Measurements from ENCODE around the gene APLP2. TPM values are rescaled to one million over a fixed set of nuclear protein-coding genes. Genes with fewer than 3 reads are reported as not detected.

The APLP2 gene
- polyA plus RNA-seq, 1 donor from 2014 or later = 226 TPM

GRCh38 chr11:130110339-130111108 is 40.8 kb downstream of the APLP2 start:
- Histone ChIP-seq H3K27ac (ENCODE audit: low read length) (no peak overlapping the region), H3K9ac (ENCODE audit: low read length) (no peak overlapping the region), H3K27me3 (ENCODE audit: insufficient read depth, low read depth, low read length) (no peaks in the 10 kb centered on the region), H3K4me3 (ENCODE audit: low read length) (no peak overlapping the region), H3K79me2 (replicated peaks; ENCODE audit: insufficient read depth, low read length) (peaks cover 20% of the 10 kb centered on the region), H3K4me2 (ENCODE audit: low read length) (no peak overlapping the region), H3K9me2 (ENCODE audit: insufficient read depth, low read length) (no peaks in the 10 kb centered on the region), H3K36me3 (ENCODE audit: insufficient read depth, low read length) (no peaks in the 10 kb centered on the region), H3K9me3 (ENCODE audit: low read length) (no peaks in the 10 kb centered on the region), H2AFZ (ENCODE audit: low read depth, low read length) (no peak overlapping the region), H3F3A (ENCODE audit: insufficient read depth, low read length, poor library complexity, severe bottlenecking) (no peaks in the 10 kb centered on the region), H4K20me1 (ENCODE audit: insufficient read depth) (no peaks in the 10 kb centered on the region)
- TF ChIP-seq POLR2AphosphoS5 (IDR thresholded peaks at IDR 0.05) = no peak
- no peak for TF ChIP-seq EP300 (conservative IDR thresholded peaks at IDR 0.05; ENCODE audit: poor library complexity, severe bottlenecking)
- no peak for TF ChIP-seq SMC3 (conservative IDR thresholded peaks at IDR 0.05; ENCODE audit: poor library complexity)
- no peak for TF ChIP-seq TAF1 (IDR thresholded peaks at IDR 0.05; ENCODE audit: low read depth)
- TF ChIP-seq EZH2 (IDR thresholded peaks at IDR 0.05; ENCODE audit: borderline replicate concordance, insufficient read depth, low read length, poor library complexity, severe bottlenecking) = no peak
- no peak for TF ChIP-seq REST (IDR thresholded peaks at IDR 0.05; ENCODE audit: borderline replicate concordance)
- no peak for TF ChIP-seq MXI1 (conservative IDR thresholded peaks at IDR 0.05; ENCODE audit: poor library complexity, severe bottlenecking)
- TF ChIP-seq CTCF (IDR thresholded peaks at IDR 0.05; ENCODE audit: poor library complexity, severe bottlenecking) = no peak
- TF ChIP-seq RAD21 (conservative IDR thresholded peaks at IDR 0.05) = no peak

- H3K4me2 ChIP-seq (ENCODE audit: low read length) = no peak overlapping the region
- no peak overlapping the region for H3K9ac ChIP-seq (ENCODE audit: low read length)
- no peaks in the 10 kb centered on the region for H4K20me1 ChIP-seq (ENCODE audit: insufficient read depth)
- H3K9me2 ChIP-seq (ENCODE audit: insufficient read depth, low read length) = no peaks in the 10 kb centered on the region
- no peaks in the 10 kb centered on the region for H3K27me3 ChIP-seq (ENCODE audit: insufficient read depth, low read depth, low read length)
- no peak overlapping the region for H3K27ac ChIP-seq (ENCODE audit: low read length)
- peaks cover 6% of the 10 kb centered on the region for H3K79me2 ChIP-seq (replicated peaks; ENCODE audit: insufficient read depth, low read length)
- no peaks in the 10 kb centered on the region for H3F3A ChIP-seq (ENCODE audit: insufficient read depth, low read length, poor library complexity, severe bottlenecking)
- TF ChIP-seq REST (IDR thresholded peaks at IDR 0.05; ENCODE audit: borderline replicate concordance) = no peak
- TF ChIP-seq POLR2AphosphoS5 (IDR thresholded peaks at IDR 0.05) = no peak
- no peak for TF ChIP-seq MXI1 (conservative IDR thresholded peaks at IDR 0.05; ENCODE audit: poor library complexity, severe bottlenecking)
- TF ChIP-seq CTCF (IDR thresholded peaks at IDR 0.05; ENCODE audit: poor library complexity, severe bottlenecking) = no peak
- H3K36me3 ChIP-seq (ENCODE audit: insufficient read depth, low read length) = no peaks in the 10 kb centered on the region
- no peaks in the 10 kb centered on the region for H3K9me3 ChIP-seq (ENCODE audit: low read length)
- H3K4me3 ChIP-seq (ENCODE audit: low read length) = no peak overlapping the region
- no peak overlapping the region for H2AFZ ChIP-seq (ENCODE audit: low read depth, low read length)
These were observed 42.6 kb downstream of the APLP2 start for GRCh38 chr11:130112071-130112830.

Measured in neural cell (in vitro differentiated cells).